Measurements from ENCODE around the gene RHOXF2.

The RHOXF2 gene

GRCh38 chrX:120205816-120206753, 47.7 kb downstream of the RHOXF2 start:
- DNase-seq, result no peak

GRCh38 chrX:120207009-120207605, 48.7 kb downstream of the RHOXF2 start:
- DNase-seq, result no peak

DNA sequence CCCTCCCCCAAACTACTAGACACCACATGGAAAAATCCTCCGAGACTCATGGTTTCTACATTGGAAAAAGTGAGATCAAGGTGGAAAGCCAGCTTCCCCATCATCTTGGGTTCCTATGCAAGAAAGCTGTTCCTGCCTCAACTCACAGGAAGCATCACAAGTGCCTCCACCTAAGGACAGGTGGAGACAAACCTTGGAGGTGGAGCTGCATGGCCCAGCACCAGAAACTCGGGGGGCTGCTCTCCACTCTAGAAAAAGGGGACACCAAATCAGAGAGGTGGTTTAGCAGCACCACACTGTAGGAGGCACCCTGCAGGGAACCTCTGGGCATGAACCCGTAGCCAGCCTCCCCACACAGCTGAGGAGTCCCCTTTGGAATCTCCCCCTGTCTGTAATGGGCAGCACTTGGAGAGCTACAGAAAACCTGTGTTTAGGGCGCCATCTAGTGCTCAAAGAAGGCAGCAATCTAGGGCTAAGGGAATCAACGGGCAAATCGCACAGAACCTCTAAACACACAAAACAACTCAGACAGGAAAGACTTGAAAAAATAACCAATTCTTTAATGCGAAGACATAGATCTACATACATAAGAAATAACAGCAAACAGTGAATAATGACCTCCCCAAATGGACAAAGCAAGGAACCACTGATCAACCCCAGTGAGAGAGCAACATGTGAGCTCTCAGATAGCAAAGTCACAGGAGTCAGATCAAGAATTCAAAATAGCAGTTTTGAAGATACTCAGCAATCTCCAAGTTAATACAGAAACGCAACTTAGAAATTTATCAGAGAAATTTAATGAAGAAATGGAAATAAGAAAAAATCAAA, 55.2 kb downstream of the RHOXF2 start:
- DNase-seq, result no peak
